GM18858 (cell line): Measurements from ENCODE around the gene PARVA.

Source experiments
- ATAC-seq: cut with Tn5 transposase; IDR thresholded peaks from one replicate; pipeline ENCODE4 v1.9.1; 2021; ENCODE audit not compliant: unreplicated experiment

Gene PARVA

DNA sequence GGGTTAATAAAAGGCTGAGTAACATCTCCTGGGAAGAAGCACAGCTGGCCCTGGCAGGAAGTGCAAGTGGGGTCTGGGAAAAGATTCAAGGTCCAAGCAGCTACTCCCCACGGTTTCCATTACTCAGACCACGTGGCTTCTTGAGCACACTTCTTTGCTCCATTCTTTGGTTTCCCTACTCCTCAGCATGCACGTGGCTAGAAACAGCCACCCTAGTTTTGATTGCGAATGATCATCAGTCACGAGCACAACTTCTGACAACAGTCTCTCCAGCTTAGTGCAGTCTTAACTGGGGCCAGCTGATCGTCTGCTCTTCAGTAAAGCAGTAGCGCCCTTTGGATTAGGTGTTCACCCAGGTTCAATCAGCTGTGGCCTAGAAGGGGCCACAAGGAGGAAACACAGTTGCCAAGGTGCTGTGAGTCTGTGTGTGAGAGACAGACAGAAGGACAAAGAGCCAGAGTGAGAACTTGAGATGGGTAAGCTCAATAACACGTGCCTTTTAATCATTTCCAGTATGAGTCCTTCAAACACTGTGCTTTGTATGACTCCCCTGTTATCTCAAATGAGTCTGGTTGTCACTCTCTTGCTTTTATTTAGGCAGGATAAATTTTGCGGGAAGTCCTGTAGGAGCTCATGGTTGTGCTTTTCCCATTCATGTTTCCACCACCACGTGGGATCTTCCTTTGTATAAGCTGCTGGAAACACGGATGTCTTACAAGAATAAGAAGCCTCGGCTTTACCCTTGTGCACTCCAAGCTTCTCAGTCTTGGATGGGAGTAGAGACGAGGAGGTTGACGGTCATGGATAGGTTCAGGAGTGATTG is 901 bp upstream of the PARVA start:
- no peak for ATAC-seq

DNA sequence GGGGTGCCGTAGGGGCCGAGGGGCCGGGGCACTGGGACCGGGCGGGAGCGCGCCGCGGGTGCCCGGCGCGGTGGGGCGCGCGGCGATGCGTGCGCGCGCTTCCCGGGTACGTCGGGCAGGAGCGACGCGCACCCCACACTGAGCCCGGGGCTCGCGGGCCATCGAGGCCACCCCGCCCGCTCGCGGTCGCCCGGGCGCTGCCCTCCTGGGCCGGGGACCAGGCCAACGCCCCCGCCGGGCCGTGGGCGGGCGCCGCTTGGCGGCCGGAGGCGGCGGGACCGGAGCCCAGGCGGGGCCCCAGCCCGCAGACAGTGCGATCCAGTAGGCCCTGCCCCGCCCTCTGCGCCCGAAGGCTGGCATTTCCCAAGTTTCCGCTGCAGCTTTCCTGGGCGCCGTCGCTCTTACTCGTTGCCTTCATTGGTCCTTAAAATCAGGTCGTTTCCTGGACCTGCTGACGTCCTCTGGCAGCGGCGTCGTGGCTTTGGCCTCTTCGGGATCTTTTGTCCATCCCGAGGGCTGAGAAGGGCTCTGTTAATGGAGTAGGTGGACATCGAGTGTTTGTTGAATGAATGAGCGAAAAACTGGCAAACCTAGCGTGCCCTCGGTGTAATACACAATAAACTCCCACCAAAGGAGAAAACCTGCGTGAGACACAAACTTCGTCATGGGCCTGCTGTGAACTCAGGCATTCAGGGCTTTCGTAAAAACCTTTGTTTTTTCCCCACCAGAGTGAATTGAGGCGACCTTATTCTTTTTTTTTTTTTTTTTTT is 638 bp downstream of the PARVA start:
- no peak for ATAC-seq

DNA sequence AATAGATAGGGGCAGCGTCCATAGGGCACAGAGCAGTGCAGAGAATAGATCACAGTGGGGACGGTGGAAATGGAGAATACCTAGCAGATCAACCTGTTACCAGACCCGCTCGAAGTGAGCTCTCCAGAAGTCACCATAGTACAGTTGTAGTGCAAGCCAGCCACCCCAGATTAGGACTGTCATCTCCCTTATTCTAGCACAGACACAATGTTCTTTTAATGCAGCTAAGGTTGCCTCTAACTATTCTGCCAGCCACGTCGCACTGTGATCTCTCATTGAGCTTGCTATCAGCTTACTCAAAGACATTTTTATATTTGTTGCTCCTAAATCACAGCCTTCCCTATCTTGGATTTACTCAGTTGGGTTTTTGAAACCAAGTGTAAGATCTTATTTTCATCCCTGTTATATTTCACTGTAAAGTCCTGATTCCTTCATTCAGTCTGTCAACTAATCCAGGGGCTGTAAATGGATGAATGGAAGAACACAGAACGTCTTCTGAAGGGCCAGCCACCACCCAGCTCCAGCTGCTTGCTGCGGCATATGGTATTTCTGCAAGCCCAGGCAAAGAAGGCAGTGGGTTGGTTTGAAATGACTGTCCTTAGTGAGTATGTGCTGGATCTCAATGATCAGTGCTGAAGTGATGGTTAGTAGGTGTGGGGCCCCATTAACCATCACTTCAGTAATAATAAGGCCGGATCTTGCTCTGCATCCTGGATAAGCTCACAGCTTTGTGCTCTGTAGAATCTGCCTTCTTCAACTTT is 3.4 kb downstream of the PARVA start:
- ATAC-seq = no peak

DNA sequence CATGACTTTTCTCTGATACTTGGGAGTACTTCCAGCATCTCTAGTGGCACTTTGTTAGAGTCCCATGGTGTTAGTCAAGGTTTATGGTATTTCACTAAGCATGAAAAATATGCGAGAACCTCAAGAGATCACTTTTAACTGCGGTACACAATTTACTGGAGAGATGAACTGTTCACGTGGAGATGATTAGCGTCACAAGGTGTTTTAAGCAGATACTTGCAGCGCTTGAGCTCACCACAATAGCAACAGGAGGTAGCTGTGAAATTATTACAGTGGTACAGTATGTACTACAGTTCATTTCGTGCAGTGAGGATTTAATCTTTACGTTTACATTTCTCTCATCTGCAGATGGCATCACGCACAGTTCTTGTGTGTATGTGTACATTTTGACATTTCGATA is 4.5 kb downstream of the PARVA start:
- ATAC-seq = no peak

DNA sequence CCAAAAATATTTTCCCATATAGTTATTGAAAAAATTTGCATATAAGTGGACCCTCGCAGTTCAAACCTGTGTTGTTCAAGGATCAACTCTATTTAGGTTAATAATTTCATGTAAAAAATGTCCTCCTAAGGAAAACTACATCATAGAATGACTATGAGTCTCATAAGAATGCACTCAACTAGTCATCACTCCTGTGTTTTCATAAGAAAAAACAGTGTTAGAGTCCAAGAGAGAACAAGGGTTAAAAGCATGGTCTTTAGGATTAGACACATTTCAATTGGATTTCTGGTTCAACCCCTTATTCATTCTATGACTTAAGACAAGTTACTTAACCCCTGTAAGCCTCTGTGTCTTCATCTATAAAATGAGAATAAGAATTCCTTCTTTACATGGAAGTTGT is 5.1 kb downstream of the PARVA start:
- ATAC-seq = no peak

DNA sequence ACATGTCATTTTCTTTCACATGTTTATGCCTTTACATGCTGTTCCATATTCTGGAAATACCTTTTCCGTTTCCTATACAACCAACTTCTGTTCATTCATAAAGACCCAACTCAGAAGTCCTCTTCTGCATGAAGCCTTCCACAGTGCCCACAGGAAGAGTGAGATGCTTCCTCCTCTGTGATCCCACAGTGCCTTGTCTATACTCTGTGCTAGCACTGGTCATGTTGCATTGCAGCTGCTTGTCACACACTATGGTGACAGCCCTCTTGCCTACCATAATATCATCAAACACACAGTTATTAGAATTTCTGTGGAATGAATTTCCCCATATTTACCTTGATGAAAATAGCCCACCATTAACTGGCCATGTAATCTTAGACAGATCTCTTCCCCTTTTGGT is 8.9 kb downstream of the PARVA start:
- no peak for ATAC-seq

DNA sequence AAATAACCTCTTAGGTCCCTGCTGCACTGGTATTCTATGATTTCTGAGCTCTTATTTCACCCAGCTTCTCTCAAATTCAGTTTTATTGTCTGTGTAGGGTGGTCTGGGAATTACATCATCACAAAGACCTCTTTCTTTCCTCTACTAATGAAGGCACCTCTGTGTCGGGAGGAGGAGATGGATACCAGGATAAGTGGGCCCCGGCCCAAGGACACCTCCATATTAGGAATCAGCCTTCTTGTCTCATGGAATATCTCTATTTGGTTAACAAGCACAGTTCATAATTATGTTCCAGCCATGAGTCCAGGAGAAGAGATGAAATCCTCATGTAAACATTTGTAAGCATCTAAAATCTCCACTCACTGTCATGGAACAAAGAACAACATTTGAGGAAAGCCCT is 9.4 kb downstream of the PARVA start:
- no peak for ATAC-seq

DNA sequence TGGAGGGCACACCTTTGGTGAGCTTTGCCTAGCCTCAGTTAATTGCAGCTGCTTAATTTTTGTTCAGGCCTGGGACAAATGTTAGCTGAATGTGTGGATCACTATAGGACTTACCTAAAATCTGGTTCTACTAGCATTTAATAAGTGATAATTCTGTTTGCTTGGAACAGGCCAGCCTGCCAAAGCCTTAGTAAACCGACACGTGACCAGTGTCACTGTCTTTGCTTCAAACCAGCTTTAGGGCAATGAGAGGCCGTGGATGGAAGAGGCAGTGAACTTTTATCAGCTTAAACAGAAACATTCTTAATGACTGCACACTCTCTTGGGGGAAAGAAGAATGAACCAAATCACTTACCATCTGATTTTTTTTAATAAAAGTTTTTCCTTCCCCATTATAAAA is 10.8 kb downstream of the PARVA start:
- ATAC-seq = no peak

DNA sequence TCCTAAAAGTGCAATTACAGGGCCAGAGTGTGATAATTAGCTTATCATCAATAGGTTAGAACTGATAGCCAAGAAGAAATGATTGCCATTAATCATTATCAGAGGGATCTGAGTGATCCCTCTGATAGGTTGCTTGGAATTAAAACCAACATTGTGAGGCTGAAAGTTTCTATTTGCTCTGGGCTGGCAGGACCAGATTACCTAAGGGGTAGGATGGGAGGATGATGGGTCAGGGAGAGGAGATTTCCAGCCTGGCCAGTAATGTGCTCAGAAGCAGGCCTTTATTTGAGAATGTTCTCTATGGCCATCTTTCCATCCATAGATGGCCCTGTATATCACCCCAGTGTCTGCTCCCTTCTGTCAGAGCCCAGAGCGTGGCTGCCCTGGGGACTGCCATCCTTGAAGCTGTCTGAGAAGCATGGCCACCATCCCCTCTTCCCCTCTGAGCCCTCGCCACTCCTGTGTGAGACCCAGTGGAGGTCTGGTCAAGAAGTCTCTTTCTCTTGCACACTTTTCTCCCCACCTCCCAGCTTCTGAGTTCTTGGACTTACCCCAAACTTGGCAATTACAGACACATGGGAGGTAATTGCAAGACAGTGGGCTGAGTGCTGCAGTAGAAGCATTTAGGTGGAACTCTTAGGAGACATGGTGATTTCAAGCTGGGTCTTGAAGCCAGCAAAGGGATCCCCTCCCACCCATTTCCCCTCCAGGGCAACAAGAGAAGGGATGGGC is 11.7 kb downstream of the PARVA start:
- ATAC-seq = no peak

DNA sequence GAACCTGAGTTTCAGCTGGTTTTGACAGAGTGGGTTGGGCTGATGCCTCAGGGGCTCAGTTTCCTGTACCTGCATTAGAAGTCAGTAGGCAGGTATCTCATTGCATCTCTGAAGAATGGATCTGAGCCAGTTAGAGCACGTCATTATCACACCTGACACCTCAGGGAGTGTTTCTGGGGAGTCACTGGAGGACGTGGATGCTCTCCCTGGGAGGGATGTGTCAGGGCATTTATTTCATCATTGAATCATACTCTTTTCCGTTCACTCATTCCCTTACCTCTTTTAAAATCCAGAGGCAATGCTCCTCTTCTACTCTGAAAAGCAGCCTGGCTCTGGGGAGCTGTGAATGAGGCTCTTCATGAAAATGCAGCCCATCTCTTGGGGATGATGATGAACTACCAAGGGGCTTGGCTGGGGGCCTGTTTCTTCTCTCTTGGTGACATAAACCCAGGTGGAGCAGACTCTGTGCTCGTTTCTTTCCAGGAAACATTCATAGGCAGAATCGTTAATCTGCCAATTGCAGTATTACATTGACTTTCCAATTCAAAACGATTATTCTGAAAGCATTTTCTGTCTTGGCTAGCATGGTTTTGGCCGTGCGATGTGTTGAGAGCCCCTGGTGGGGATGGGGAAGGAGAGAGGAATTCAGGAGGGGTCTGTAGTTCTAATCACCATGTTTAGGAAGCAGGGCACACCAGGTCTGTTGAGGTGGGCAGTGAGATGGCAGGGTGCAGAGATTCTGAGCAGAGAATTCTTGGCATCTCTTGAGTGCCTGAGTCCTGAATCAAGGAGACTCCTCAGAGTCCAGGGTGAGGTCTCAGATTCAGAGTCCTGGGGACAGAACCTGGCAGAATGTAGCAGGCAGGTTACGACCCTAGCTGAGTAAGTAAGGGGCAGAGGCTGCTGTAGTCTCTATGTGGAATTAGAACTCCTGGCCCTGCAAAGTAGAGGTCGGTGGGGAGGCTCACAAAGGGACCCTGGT is 12.6 kb downstream of the PARVA start:
- ATAC-seq = no peak

DNA sequence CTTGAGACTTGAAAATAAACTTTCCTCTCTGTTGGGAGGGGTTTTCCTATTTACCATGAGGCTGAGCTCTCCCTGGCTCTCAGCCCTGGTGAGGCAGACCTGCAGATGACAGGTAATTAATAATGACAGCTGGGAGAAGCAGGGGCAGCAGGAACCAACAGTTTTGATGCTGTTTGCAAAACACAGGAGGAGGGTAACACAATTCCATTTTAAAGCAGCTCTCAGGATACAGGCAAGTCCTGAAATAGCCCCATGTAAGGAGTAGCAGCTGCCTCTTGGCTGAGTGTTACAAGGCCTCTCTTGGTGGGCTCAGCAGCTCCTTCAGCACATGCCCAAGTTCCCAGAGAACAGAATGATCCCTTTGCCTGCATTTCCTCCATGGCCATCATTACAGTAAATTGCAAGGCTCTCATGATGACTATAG is 13.3 kb downstream of the PARVA start:
- no peak for ATAC-seq

DNA sequence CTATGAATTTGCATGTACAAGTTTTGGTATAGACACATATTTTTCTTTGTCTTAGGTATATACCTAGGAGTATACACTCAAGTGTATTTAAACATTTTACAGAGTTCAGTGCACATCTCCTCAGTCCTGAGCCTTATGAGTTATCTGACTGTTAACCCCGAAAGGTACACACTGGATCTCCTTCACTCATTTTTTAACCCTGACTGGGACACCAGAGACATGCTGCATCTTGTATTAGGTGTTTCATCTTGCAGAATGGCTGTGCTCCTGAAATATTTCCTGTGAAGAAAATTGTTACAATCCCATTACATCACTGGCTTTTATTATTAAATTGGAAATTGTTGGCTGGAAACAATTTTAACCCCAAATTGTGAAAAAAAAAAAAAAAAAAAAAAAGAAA is 15.3 kb downstream of the PARVA start:
- no peak for ATAC-seq

DNA sequence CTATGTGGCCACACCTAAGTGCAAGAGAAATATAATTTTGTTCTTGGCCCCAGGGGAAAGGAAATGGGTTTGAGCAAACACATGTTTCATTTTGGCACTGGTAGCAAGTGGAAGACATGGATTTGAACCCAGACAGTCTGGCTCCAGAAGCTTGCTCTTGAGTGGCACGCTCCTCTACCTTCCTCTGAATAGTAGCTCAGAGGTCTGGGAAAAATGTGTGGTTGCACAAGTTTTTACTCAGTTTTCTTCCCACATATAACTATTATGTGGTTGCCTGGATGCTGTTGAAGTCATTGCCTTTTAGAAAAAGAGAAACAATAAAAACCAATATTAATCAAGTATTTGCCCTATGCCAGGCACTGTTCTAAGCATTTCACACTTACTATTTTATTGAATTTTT is 16.3 kb downstream of the PARVA start:
- no peak for ATAC-seq

DNA sequence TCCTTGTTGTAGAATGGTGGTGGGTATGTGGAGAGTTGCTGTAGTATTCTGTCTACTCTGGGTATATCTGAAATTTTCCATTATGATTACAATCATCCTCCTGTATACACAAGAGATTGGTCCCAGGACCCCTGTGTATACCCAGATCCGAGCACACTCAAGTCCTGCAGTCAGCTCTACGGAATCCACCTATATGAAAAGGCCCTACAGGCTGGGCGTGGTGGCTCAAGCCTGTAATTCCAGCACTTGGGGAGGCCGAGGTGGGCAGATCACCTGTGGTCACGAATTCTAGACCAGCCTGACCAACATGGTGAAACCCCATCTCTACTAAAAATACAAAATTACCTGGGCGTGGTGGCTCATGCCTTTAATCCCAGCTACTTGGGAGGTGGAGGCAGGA is 17.2 kb downstream of the PARVA start:
- ATAC-seq = no peak

DNA sequence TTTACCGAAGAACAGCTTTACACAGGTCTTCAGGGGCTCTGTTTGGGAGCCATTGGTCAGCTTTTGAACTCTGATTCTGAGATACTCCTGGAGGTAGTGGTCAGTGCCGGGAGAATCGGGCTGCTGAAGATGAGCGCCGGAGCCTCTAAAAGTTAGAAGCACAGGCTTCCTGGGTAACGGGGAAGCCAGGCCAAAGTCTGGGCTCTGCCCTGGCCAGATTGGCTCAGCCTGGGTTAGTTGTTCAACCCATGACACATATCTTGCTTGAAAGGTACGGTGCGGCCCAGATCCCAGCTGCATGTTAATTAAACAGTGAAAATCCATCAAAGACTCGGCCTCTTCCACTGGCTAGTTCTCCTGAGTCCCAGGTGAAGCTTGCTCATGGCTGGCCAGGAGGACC is 18.0 kb downstream of the PARVA start:
- no peak for ATAC-seq

DNA sequence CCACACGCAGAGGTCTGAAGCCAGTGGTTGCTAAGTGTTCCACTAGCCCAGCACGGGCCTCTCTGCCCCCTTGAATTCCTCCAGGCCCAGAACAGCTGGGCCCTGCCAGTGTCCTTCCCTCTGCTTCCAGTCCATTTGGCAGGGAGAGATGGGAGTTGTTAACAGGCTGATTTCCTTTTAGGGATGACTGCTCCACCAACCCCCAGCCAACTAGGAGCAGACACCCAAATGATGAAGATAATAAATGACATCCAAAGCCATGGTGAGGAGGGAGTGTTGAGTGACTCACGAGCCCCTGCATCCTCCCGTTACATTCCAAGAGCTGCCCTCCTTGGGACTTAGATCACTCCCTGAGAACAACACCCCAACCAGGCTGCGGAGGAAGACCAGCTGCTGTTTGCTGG is 20.6 kb downstream of the PARVA start:
- no peak for ATAC-seq

DNA sequence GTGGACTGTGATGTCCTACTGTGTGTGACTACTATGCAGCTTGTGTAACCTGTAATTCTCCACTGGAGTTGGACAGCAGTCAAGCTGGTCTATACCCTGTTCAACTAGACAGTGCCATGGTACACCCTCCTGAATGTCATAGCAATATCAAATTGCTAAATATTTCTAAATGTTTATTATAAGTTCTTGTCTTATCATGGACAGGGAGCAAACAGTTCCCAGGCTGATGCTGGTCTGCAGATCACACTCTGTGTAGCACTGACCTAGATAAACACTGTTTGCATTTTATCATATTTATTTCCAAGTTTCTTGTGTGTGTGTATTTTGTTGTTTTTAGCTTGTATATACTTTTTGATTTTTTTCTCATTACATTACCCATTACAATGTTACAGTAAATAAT is 22.0 kb downstream of the PARVA start:
- no peak for ATAC-seq

DNA sequence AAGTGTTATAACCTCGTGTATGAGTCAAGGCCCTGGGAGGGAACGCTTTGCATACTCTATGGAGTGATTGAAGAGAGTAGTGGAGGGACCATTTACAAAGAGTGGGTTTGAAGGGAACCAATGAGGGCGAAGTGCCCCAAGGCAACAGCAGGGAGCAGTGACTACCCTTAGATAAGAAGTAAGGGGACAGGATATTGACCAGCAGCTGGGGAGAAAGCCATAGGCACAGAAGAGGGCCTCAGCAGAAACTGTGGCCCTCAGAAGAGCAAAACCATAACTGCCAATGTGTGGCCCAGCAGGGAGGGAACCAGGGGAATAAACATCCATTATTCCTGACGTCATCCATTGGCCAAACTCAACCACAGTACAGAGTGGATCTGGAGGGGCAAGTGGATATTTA is 24.7 kb downstream of the PARVA start:
- ATAC-seq = no peak

DNA sequence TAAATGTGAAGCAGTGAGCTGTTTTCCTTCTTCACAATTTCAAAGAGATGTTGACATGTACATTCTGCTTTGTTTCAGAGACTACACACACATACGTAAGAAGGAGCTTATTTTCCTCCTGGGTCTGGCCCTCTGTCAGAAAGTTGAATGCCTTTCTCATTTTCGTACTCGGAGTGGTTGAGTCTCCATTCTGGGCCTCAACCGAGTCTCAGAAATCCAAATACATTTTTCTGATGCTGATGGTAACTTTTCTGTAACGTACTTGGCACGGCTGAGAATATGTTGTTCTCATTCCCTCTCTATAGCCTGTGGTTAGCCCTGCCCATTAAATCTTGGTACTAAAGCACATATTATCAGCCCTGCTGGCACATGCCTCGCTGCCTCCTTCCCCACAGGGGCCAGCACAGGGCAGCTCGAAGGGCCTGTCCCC is 25.3 kb downstream of the PARVA start:
- no peak for ATAC-seq
